Immature natural killer cell (primary cell): ENCODE data around the gene WASHC4. TPM values are rescaled to one million over a fixed set of nuclear protein-coding genes. Genes with fewer than 3 reads are reported as not detected.

Experiments
- DNase-seq, 3 donors: peaks; one replicate each; pipeline ENCODE4 v3.0.0; 2022; ENCODE audit warnings: mixed read lengths in 1 of 3
- H3K27ac Mint-ChIP-seq, 6 donors: one replicate each; pipeline ENCODE4 v1.8.0; 2020; ENCODE audit warnings: mixed read lengths in 6 of 6, mild to moderate bottlenecking in 5 of 6, inconsistent platforms in 4 of 6, moderate library complexity in 3 of 6
- H3K27me3 Mint-ChIP-seq, 3 donors: one replicate each; pipeline ENCODE4 v1.8.0; 2020 to 2021; ENCODE audit warnings: low read depth in 3 of 3, mild to moderate bottlenecking in 3 of 3, mixed read lengths in 3 of 3, moderate library complexity in 3 of 3, inconsistent platforms in 1 of 3
- H3K36me3 Mint-ChIP-seq, 3 donors: one replicate each; pipeline ENCODE4 v1.8.0; 2020; ENCODE audit warnings: mixed read lengths in 3 of 3, inconsistent platforms in 2 of 3, mild to moderate bottlenecking in 2 of 3
- H3K4me1 Mint-ChIP-seq, 2 donors: one replicate each; pipeline ENCODE4 v1.8.0; 2020; ENCODE audit warnings: inconsistent platforms in 2 of 2, mild to moderate bottlenecking in 2 of 2, mixed read lengths in 2 of 2, moderate library complexity in 1 of 2
- H3K4me3 Mint-ChIP-seq, 5 donors: one replicate each; pipeline ENCODE4 v1.8.0; 2020; ENCODE audit warnings: mild to moderate bottlenecking in 5 of 5, mixed read lengths in 5 of 5, inconsistent platforms in 3 of 5, moderate library complexity in 3 of 5
- H3K9me3 Mint-ChIP-seq, 6 donors: one replicate each; pipeline ENCODE4 v1.8.0; 2020; ENCODE audit warnings: mild to moderate bottlenecking in 6 of 6, mixed read lengths in 6 of 6, inconsistent platforms in 4 of 6, moderate library complexity in 3 of 6
- polyA plus RNA-seq, 3 donors: library from polyadenylated mRNA; unstranded; fragments of 300-500 nt; fragmentation: Illumina TruSeq; gene quantifications; one replicate each; pipeline ENCODE4 v1.2.3, GENCODE V29; 2021

Gene WASHC4
- polyA plus RNA-seq, 3 donors from 2014 or later, result 19.0 to 35.3 (median 28.3) TPM

DNA sequence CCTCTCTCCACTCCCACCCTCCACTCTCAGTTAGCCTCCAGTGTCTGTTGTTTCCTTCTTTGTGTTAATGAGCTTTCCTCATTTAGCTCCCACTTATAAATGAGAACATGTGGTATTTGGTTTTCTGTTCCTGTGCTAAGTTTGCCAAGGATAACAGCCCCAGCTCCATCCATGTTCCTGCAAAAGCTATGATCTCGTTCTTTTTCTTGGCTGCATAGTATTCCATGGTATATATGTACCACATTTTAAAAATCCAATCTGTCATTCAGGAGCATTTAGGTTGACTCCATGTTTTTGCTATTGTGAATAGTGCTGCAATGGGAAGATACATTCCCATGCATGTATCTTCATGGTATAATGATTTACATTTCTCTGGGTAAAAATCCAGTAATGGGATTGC, 2.8 kb upstream of the WASHC4 start:
- Mint-ChIP-seq H3K36me3 (no peaks in the 10 kb centered on the region), H3K4me1 (peaks cover 24% of the 10 kb centered on the region in 2 donors), H3K27ac (no peak overlapping the region), H3K9me3 (no peaks in the 10 kb centered on the region), H3K4me3 (no peak overlapping the region), H3K27me3 (peaks cover 5 to 22% (median 20%) of the 10 kb centered on the region in 3 donors)
- DNase-seq, result no peak

DNA sequence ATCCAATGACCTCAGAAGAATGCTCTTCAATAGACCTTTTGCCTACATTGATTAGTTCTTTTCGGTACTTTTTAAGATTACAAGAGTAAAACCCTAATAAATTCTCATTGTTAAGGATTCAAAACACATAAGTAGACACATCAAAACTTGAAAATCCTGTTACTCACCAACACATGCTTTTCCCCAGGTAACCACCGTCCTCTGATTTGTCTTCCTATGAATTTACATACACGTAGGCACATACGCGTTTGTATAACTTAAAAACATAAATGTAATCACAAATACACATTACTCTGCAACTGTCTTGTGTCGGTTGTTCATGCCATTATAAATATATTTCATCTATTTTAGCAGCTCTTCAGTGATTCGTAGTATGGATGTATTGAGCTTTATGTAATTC, 910 bp upstream of the WASHC4 start:
- no peaks in the 10 kb centered on the region for H3K9me3 Mint-ChIP-seq
- H3K27ac Mint-ChIP-seq, result peak overlapping the region in 3 of 6 donors; percentile 86 to 91 (median 88)
- H3K4me3 Mint-ChIP-seq, result peak overlapping the region; percentile 89 to 97 (median 94)
- H3K36me3 Mint-ChIP-seq, result no peaks in the 10 kb centered on the region
- H3K4me1 Mint-ChIP-seq, result peaks cover 29 to 35% of the 10 kb centered on the region in 2 donors
- DNase-seq, result no peak
- H3K27me3 Mint-ChIP-seq, result peaks cover 3 to 22% (median 19%) of the 10 kb centered on the region in 3 donors

DNA sequence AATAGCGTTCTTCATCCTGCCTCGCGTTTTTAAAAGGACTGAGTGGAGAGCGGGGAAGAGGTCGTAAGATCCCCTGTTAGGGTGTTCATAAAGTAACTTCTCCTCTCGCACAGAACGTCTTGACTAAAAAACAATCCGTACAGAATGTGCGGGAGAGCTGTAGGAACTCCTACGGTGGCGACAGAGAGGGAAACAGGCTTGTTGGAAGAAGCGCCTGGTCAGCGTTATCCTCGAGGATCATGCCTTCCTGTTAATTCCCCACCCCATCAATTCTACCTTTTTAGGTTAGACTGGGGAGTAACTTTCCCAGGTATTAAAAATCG, 399 bp upstream of the WASHC4 start:
- peak in 1 of 3 donors; percentile 3 for DNase-seq
- H3K36me3 Mint-ChIP-seq, result peaks cover 0 to 4% (median 4%) of the 10 kb centered on the region in 3 donors
- H3K27me3 Mint-ChIP-seq, result peaks cover 3 to 22% (median 19%) of the 10 kb centered on the region in 3 donors
- no peaks in the 10 kb centered on the region for H3K9me3 Mint-ChIP-seq
- peaks cover 33 to 35% of the 10 kb centered on the region in 2 donors for H3K4me1 Mint-ChIP-seq
- H3K27ac Mint-ChIP-seq, result peak overlapping the region; percentile 85 to 97 (median 90)
- peak overlapping the region; percentile 89 to 97 (median 94) for H3K4me3 Mint-ChIP-seq

DNA sequence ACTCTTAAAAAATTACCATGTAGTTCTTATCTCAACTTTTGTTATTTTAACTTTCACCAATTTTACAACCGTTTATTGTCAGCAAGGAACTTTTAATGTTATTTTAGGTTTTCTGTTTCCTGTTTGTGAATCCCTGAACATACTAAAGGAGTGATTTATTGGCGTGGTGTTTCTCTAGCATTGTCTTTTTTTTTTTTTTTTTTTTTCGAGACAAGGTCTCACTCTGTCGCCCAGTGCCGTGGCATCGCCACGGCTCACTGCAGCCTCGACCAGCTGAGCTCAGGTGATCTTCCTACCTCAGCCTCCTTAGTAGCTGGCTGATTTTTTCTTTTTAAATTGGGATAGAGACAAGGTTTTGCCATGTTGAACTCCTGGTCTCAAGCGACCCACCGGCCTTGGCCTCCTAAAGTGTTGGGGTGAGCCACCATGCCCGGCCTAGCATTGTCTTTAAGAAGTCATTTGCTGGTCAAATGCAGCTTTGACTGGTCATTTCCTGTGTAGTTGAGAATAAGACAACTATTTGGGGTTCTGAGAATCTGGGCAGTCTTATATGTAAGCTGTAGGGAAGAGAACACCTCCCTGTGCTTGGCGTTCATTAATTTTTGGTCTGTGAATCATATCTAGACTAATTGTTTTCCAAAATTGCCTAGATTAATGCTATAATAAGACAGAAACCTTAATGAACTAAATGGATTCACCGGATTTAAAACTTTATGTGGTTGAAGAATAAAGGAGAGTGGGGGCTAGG, 2.1 kb downstream of the WASHC4 start:
- DNase-seq, result no peak
- Mint-ChIP-seq H3K4me3 (peak overlapping the region; percentile 89 to 97 (median 94)), H3K27me3 (peaks cover 3 to 21% (median 11%) of the 10 kb centered on the region in 3 donors), H3K4me1 (peaks cover 34 to 50% of the 10 kb centered on the region in 2 donors), H3K27ac (peak overlapping the region; percentile 72 to 97 (median 88)), H3K36me3 (peaks cover 9 to 17% (median 17%) of the 10 kb centered on the region in 3 donors), H3K9me3 (no peaks in the 10 kb centered on the region)

DNA sequence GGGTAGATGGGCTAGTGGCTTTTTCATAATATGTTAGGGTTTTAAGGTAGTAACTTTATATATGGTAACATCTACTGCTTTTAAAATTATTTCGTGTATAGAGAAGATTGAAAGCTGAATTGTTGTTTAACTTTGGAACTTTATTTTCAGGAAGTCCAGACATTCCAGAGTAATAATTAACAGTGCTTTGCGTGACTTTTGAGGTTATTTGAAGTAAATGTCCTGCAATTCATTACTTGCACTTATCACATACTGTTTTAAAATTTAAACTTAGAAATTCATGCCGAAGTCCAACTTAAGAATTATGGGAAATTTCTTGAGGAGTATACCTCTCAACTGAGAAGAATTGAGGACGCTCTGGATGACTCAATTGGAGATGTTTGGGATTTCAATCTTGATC, 3.3 kb downstream of the WASHC4 start:
- peaks cover 14 to 23% (median 17%) of the 10 kb centered on the region in 3 donors for H3K36me3 Mint-ChIP-seq
- H3K4me3 Mint-ChIP-seq, result no peak overlapping the region
- peaks cover 34 to 50% of the 10 kb centered on the region in 2 donors for H3K4me1 Mint-ChIP-seq
- no peak for DNase-seq
- H3K27ac Mint-ChIP-seq, result no peak overlapping the region
- H3K27me3 Mint-ChIP-seq, result peaks cover 3 to 17% (median 5%) of the 10 kb centered on the region in 3 donors
- no peaks in the 10 kb centered on the region for H3K9me3 Mint-ChIP-seq

DNA sequence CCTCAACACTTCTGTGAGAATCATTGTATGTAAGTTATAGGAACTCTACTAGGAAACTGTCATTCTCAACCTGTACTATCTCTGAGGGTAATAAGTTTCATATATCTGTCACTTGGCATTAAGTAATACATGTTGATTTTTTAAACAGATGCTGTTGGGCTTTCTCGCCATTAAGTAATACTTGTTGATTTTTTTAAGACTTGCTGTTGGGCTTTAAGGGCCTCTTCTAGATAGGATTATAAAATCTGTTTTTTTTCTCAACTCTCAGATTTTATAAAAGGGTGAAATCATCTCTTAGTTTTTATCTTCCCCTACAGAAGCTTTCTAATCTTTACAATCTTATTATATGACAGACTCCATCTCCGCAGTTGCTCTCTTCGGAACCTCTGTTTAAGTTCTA, 5.6 kb downstream of the WASHC4 start:
- H3K27me3 Mint-ChIP-seq, result peaks cover 0 to 6% (median 0%) of the 10 kb centered on the region in 3 donors
- no peak overlapping the region for H3K27ac Mint-ChIP-seq
- H3K36me3 Mint-ChIP-seq, result peaks cover 27 to 36% (median 32%) of the 10 kb centered on the region in 3 donors
- DNase-seq, result no peak
- no peak overlapping the region for H3K4me3 Mint-ChIP-seq
- peaks cover 27 to 42% of the 10 kb centered on the region in 2 donors for H3K4me1 Mint-ChIP-seq
- H3K9me3 Mint-ChIP-seq, result no peaks in the 10 kb centered on the region

DNA sequence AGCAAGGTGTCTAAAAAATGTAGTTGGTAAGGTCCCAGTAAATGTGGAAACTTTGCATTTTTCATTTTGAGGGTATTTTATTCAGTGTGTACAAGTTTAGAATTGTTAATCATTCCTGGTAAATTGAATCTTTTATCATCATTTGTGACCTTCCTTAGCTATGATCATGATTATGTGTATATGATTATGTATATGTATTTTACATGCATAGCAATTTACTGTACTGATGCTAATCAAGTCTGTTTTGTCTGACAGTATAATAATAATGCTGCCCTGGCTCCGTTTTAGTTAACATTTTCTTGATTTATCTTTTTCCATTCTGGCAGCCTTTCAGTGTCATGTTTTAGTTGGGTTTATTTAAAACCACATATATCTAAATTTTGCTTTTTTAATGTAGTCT, 9.4 kb downstream of the WASHC4 start:
- no peak for DNase-seq
- Mint-ChIP-seq H3K27ac (no peak overlapping the region), H3K4me1 (peaks cover 3 to 15% of the 10 kb centered on the region in 2 donors), H3K4me3 (no peak overlapping the region), H3K27me3 (no peaks in the 10 kb centered on the region), H3K36me3 (peaks cover 37 to 60% (median 44%) of the 10 kb centered on the region in 3 donors), H3K9me3 (no peaks in the 10 kb centered on the region)

DNA sequence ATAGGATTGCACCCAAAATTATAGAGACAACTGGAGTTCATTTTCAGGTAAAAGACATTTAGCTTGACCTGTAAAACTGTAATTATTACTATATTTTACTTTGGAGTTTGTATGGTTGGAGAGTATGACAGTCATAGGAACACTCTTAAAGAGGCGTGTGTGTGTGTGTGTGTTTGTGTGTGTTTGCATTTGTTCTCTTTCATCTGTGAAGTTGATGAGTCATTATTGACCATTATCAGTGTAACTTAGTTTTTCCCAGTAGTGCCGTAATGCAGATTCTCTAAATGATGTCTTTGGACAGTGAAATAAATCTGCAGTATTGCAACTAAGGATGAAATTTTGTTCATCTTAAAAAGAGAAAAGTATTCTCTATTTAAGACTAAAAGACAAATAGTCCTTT, 13.0 kb downstream of the WASHC4 start:
- Mint-ChIP-seq H3K9me3 (no peaks in the 10 kb centered on the region), H3K4me3 (no peak overlapping the region), H3K27me3 (no peaks in the 10 kb centered on the region), H3K4me1 (no peaks in the 10 kb centered on the region), H3K27ac (no peak overlapping the region), H3K36me3 (peaks cover 31 to 58% (median 31%) of the 10 kb centered on the region in 3 donors)
- no peak for DNase-seq

DNA sequence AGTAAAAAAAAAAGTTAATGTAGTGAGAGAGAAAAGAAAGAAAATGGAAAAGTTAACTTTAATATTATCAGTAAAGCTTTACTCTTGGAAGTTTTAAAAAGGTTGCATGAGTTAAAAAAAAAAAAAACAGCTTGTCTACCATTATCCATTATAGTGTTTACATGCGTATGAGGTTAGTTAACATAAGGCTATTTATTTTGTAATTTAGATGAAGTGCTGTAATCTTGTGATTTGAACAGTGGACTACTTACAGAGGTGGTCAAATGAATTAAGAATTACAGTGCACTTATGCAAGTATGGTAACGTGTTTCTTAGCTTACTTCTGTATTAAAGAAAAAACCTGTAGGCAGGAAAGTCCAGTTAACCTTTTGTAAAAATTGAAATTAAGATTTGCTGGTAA, 30.7 kb downstream of the WASHC4 start:
- Mint-ChIP-seq H3K36me3 (peaks cover 18 to 47% (median 33%) of the 10 kb centered on the region in 3 donors), H3K27me3 (no peaks in the 10 kb centered on the region), H3K4me1 (peaks cover 21 to 43% of the 10 kb centered on the region in 2 donors), H3K9me3 (no peaks in the 10 kb centered on the region), H3K27ac (no peak overlapping the region), H3K4me3 (no peak overlapping the region)
- no peak for DNase-seq

DNA sequence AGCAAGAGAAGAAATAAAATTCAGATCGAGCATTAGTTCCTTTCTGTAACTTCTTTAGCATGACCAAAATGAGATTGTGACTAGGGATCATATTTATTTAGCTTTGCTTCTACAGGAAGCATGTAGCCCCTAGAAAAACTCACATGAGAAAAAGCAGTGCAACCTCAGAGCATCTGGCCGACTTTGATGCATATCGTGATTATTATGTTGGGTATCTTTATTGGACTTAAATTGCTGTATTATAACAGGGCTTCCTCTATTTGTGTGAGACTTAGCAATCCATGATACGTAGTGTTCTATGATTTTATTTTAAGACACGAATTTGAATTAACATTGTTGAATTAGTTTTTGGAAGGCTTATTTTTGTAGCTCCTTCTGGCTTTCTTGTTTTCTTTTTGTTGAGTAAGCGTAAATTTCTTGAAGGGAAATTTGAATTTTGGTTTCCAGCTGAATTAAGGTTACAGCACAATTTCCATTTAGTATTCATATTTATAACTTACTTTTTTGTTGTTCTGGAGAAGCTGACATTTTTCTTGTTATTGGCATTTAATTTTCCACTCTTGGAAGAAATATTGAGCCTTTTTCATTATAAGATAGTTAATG, 33.9 kb downstream of the WASHC4 start:
- peaks cover 20 to 39% (median 35%) of the 10 kb centered on the region in 3 donors for H3K36me3 Mint-ChIP-seq
- H3K27ac Mint-ChIP-seq, result no peak overlapping the region
- H3K4me3 Mint-ChIP-seq, result no peak overlapping the region
- no peaks in the 10 kb centered on the region for H3K9me3 Mint-ChIP-seq
- H3K27me3 Mint-ChIP-seq, result peaks cover 0 to 2% (median 0%) of the 10 kb centered on the region in 3 donors
- H3K4me1 Mint-ChIP-seq, result peaks cover 6 to 14% of the 10 kb centered on the region in 2 donors
- DNase-seq, result no peak

DNA sequence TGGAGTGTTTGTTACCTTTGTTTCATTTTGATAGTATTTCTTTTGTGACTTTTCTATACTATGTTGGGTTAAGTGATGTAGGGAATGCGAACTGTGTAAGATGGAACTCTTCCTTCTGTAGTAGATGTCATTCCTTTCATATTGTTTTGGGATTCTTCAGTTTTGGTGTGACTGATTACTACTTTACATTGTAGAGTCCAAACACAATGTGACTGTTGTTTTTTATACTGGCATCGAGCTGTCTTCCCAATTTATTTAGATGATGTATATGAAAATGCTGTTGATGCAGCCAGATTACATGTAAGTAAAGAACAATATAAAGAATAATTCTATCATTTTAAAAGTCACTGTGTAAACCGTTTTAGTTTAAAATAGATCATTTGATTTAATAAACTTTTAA, 34.7 kb downstream of the WASHC4 start:
- H3K27me3 Mint-ChIP-seq, result peaks cover 0 to 2% (median 0%) of the 10 kb centered on the region in 3 donors
- no peak overlapping the region for H3K27ac Mint-ChIP-seq
- no peak overlapping the region for H3K4me3 Mint-ChIP-seq
- no peak for DNase-seq
- H3K36me3 Mint-ChIP-seq, result peaks cover 18 to 33% (median 33%) of the 10 kb centered on the region in 3 donors
- peaks cover under 1 to 6% of the 10 kb centered on the region in 2 donors for H3K4me1 Mint-ChIP-seq
- no peaks in the 10 kb centered on the region for H3K9me3 Mint-ChIP-seq

DNA sequence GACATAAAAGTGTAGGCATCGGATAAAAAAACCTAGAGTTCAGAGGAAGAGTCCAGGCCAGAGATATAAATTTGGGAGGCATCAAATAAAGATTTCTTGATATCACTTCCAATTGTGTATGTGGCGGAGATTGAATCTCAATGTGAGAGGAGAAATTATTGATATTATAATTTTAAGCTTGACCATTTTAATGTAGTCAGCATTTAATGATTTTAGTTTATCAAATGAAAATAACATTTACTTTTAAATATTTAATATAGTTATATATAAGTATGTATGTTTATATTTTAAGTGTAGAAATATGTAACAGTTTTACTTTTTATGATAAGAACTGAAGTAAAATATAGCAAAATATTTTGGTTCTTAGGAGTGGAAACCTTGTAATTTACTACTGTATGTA, 48.7 kb downstream of the WASHC4 start:
- no peak overlapping the region for H3K27ac Mint-ChIP-seq
- no peaks in the 10 kb centered on the region for H3K9me3 Mint-ChIP-seq
- no peak overlapping the region for H3K4me3 Mint-ChIP-seq
- no peak for DNase-seq
- peaks cover 26 to 40% (median 28%) of the 10 kb centered on the region in 3 donors for H3K36me3 Mint-ChIP-seq
- no peaks in the 10 kb centered on the region for H3K4me1 Mint-ChIP-seq
- no peaks in the 10 kb centered on the region for H3K27me3 Mint-ChIP-seq

DNA sequence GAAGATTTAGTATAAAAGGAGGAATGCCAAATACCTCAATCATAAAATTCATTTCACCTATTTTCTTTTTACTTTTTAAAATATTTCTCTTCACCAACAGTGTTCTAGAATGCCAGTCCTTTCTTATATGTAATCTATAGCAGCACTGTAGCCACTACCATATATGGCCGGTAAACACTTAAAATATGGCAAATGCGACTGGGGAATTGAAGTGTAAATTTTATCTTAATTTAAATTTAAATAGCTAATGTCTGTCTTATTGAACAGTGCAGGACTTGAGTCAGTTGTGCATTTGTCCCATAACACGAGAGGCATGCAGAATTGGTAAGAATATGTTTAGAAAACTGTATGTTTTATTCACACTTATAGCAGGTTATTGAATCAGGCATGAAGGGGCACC, 50.1 kb downstream of the WASHC4 start:
- DNase-seq, result no peak

DNA sequence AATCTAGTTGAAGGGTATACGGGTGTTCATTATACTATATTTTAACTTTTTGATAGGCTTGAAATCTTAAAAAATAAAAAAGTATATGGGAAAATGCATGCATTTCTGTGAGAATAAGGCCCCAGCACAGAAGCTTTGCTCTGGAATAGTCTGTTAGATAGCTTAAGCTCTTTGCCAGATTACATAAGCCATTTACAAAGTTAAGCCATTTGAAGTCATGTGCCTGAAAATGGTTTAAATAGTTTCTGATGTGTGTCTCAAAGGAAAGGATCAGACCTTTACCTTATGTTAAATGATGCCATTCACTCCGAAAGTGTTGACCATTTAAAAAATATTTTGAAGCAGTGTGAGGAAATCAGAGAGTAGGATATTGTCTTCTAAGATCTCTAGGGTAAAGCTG, 51.3 kb downstream of the WASHC4 start:
- Mint-ChIP-seq H3K27me3 (no peaks in the 10 kb centered on the region), H3K9me3 (no peaks in the 10 kb centered on the region), H3K4me3 (no peak overlapping the region), H3K4me1 (no peaks in the 10 kb centered on the region), H3K27ac (no peak overlapping the region), H3K36me3 (peaks cover 23 to 46% (median 33%) of the 10 kb centered on the region in 3 donors)
- no peak for DNase-seq

More for the DNA sequence above, 50.1 kb downstream of the WASHC4 start:
- H3K36me3 Mint-ChIP-seq, result peaks cover 21 to 39% (median 28%) of the 10 kb centered on the region in 3 donors
- H3K4me1 Mint-ChIP-seq, result no peaks in the 10 kb centered on the region
- H3K9me3 Mint-ChIP-seq, result no peaks in the 10 kb centered on the region
- H3K4me3 Mint-ChIP-seq, result no peak overlapping the region
- no peaks in the 10 kb centered on the region for H3K27me3 Mint-ChIP-seq
- H3K27ac Mint-ChIP-seq, result no peak overlapping the region
